ENCODE measurements around the gene TXNL4B. TPM values are rescaled to one million over a fixed set of nuclear protein-coding genes. Genes with fewer than 3 reads are reported as not detected.

The TXNL4B gene
- total and polyA plus RNA-seq, 9 of the 15 experiments (the other 6 are each of a cell fraction or from before 2014, with no cell fraction given), result 11.9 to 38.0 (median 22.3) TPM

GRCh38 chr16:72043539-72043938 is 49.9 kb downstream of the TXNL4B start (continued):
- TF ChIP-seq, protein P1, sequence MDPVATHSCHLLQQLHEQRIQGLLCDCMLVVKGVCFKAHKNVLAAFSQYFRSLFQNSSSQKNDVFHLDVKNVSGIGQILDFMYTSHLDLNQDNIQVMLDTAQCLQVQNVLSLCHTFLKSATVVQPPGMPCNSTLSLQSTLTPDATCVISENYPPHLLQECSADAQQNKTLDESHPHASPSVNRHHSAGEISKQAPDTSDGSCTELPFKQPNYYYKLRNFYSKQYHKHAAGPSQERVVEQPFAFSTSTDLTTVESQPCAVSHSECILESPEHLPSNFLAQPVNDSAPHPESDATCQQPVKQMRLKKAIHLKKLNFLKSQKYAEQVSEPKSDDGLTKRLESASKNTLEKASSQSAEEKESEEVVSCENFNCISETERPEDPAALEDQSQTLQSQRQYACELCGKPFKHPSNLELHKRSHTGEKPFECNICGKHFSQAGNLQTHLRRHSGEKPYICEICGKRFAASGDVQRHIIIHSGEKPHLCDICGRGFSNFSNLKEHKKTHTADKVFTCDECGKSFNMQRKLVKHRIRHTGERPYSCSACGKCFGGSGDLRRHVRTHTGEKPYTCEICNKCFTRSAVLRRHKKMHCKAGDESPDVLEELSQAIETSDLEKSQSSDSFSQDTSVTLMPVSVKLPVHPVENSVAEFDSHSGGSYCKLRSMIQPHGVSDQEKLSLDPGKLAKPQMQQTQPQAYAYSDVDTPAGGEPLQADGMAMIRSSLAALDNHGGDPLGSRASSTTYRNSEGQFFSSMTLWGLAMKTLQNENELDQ (CRISPR knock-in tag; IDR thresholded peaks at IDR 0.05; ENCODE audit: borderline replicate concordance), result no peak
- TF ChIP-seq KDM1A (IDR thresholded peaks at IDR 0.05) (no peak), GATAD2A (IDR thresholded peaks at IDR 0.05) (no peak), MAX (CRISPR knock-in tag; IDR thresholded peaks at IDR 0.05) (no peak), MBD1 (CRISPR knock-in tag; IDR thresholded peaks at IDR 0.05) (no peak), ZNF696 (CRISPR knock-in tag; conservative IDR thresholded peaks at IDR 0.05) (no peak), SMARCE1 (IDR thresholded peaks at IDR 0.05) (no peak), NFE2 (IDR thresholded peaks at IDR 0.05; ENCODE audit: low read depth) (no peak), ZBTB40 (IDR thresholded peaks at IDR 0.05) (no peak), ZBTB40 (CRISPR knock-in tag; IDR thresholded peaks at IDR 0.05) (no peak), ZBTB17 (CRISPR knock-in tag; IDR thresholded peaks at IDR 0.05) (no peak)
